ENCODE results near the gene CD44.
A peak's percentile ranks its signal among the peaks of the same experiment; 100 is the strongest.

CD44 gene

GRCh38 chr11:35157814-35158700 lies 19.1 kb downstream of the CD44 start:
- TF ChIP-seq CTCF (conservative IDR thresholded peaks at IDR 0.05; ENCODE audit: low read length) = no peak
- no peak for DNase-seq (ENCODE audit: low read depth)
- H3K4me3 ChIP-seq (ENCODE audit: low read length) = no peak overlapping the region

GRCh38 chr11:35158701-35159510 lies 19.9 kb downstream of the CD44 start:
- DNase-seq (ENCODE audit: low read depth) = peak; percentile 80
- no peak for TF ChIP-seq CTCF (conservative IDR thresholded peaks at IDR 0.05; ENCODE audit: low read length)
- H3K4me3 ChIP-seq (ENCODE audit: low read length) = no peak overlapping the region

- no peak for TF ChIP-seq CTCF (conservative IDR thresholded peaks at IDR 0.05; ENCODE audit: low read length)
- H3K4me3 ChIP-seq (ENCODE audit: low read length) = no peak overlapping the region
- no peak for DNase-seq (ENCODE audit: low read depth)
Observed at GRCh38 chr11:35160246-35160824, 21.4 kb downstream of the CD44 start.

GRCh38 chr11:35160902-35161597 lies 22.1 kb downstream of the CD44 start:
- DNase-seq (ENCODE audit: low read depth) = peak; percentile 64
- no peak overlapping the region for H3K4me3 ChIP-seq (ENCODE audit: low read length)
- no peak for TF ChIP-seq CTCF (conservative IDR thresholded peaks at IDR 0.05; ENCODE audit: low read length)

- TF ChIP-seq CTCF (conservative IDR thresholded peaks at IDR 0.05; ENCODE audit: low read length) = no peak
- no peak overlapping the region for H3K4me3 ChIP-seq (ENCODE audit: low read length)
- DNase-seq (ENCODE audit: low read depth) = no peak
Observed at GRCh38 chr11:35162745-35163144, 23.8 kb downstream of the CD44 start.

GRCh38 chr11:35163209-35163608 lies 24.2 kb downstream of the CD44 start:
- TF ChIP-seq CTCF (conservative IDR thresholded peaks at IDR 0.05; ENCODE audit: low read length) = no peak
- H3K4me3 ChIP-seq (ENCODE audit: low read length) = no peak overlapping the region

More at GRCh38 chr11:35163209-35163608, 24.2 kb downstream of the CD44 start:
- no peak for DNase-seq (ENCODE audit: low read depth)
